ENCODE results near the gene RBP5. TPM values are rescaled to one million over a fixed set of nuclear protein-coding genes. Genes with fewer than 3 reads are reported as not detected.

Gene RBP5
- total RNA-seq, 1 donor from 2014 or later, result not detected

GRCh38 chr12:7139200-7139599, 10.5 kb upstream of the RBP5 start:
- intact Hi-C loops (cut with micrococcal nuclease), result no loop called here
- DNase-seq (no peak), ATAC-seq (ENCODE audit: low read depth) (no peak)
- ChIA-PET POLR2A (interaction anchor here (0.9 kb wide), 1 partner anchor 272 kb away, joined by 3 read pairs; the partner anchor contains the start of gene TPI1), CTCF (no interaction called here)
- Mint-ChIP-seq H3K9me3 (no peaks in the 10 kb centered on the region), H3K27me3 (no peaks in the 10 kb centered on the region), H3K4me1 (no peaks in the 10 kb centered on the region), H3K27ac (no peak overlapping the region), H3K4me3 (no peak overlapping the region), H3K36me3 (ENCODE audit: low read depth) (peaks cover 27% of the 10 kb centered on the region)
- no peak for TF ChIP-seq CTCF (IDR thresholded peaks at IDR 0.05)

GRCh38 chr12:7137908-7138307, 9.2 kb upstream of the RBP5 start:
- Mint-ChIP-seq H3K27me3 (no peaks in the 10 kb centered on the region), H3K4me3 (no peak overlapping the region), H3K36me3 (ENCODE audit: low read depth) (peaks cover 27% of the 10 kb centered on the region), H3K27ac (no peak overlapping the region), H3K4me1 (no peaks in the 10 kb centered on the region), H3K9me3 (no peaks in the 10 kb centered on the region)
- TF ChIP-seq CTCF (IDR thresholded peaks at IDR 0.05), result no peak
- intact Hi-C loops (cut with micrococcal nuclease), result no loop called here
- DNase-seq, result no peak
- no peak for ATAC-seq (ENCODE audit: low read depth)
- ChIA-PET CTCF (no interaction called here), POLR2A (no interaction called here)

GRCh38 chr12:7136676-7137075, 8.0 kb upstream of the RBP5 start:
- Mint-ChIP-seq H3K4me3 (no peak overlapping the region), H3K9me3 (no peaks in the 10 kb centered on the region), H3K36me3 (ENCODE audit: low read depth) (peaks cover 27% of the 10 kb centered on the region), H3K4me1 (peaks cover 2% of the 10 kb centered on the region), H3K27me3 (no peaks in the 10 kb centered on the region), H3K27ac (no peak overlapping the region)
- no peak for TF ChIP-seq CTCF (IDR thresholded peaks at IDR 0.05)
- ChIA-PET POLR2A (no interaction called here), CTCF (no interaction called here)
- DNase-seq (no peak), ATAC-seq (ENCODE audit: low read depth) (no peak)
- intact Hi-C loops (cut with micrococcal nuclease), result no loop called here

- H3K27ac Mint-ChIP-seq, result no peak overlapping the region
- DNase-seq, result no peak
- intact Hi-C loops (cut with micrococcal nuclease), result no loop called here
- H3K9me3 Mint-ChIP-seq, result no peaks in the 10 kb centered on the region
- peaks cover 27% of the 10 kb centered on the region for H3K36me3 Mint-ChIP-seq (ENCODE audit: low read depth)
- H3K4me1 Mint-ChIP-seq, result peaks cover 6% of the 10 kb centered on the region
- POLR2A ChIA-PET, result interaction anchor here (0.6 kb wide), 1 partner anchor 17 kb away, joined by 6 read pairs; no protein-coding TSS in a partner anchor
- no peak overlapping the region for H3K4me3 Mint-ChIP-seq
- no peak for ATAC-seq (ENCODE audit: low read depth)
- H3K27me3 Mint-ChIP-seq, result no peaks in the 10 kb centered on the region
- TF ChIP-seq CTCF (IDR thresholded peaks at IDR 0.05), result no peak
- CTCF ChIA-PET, result no interaction called here
These were observed 7.4 kb upstream of the RBP5 start for GRCh38 chr12:7136071-7136470.

- TF ChIP-seq CTCF (IDR thresholded peaks at IDR 0.05), result no peak
- Mint-ChIP-seq H3K36me3 (ENCODE audit: low read depth) (peaks cover 33% of the 10 kb centered on the region), H3K27ac (no peak overlapping the region), H3K4me3 (no peak overlapping the region), H3K4me1 (peaks cover 14% of the 10 kb centered on the region), H3K27me3 (no peaks in the 10 kb centered on the region), H3K9me3 (no peaks in the 10 kb centered on the region)
- ATAC-seq (ENCODE audit: low read depth) (no peak), DNase-seq (no peak)
- ChIA-PET POLR2A (no interaction called here), CTCF (no interaction called here)
- intact Hi-C loops (cut with micrococcal nuclease), result no loop called here
These were observed 5.9 kb upstream of the RBP5 start for GRCh38 chr12:7134396-7135166.

All from activated B cell treated with CpG ODN at 0.5 μM for 24 hours (primary cell).